ENCODE results near the gene SLC35D3. TPM values are rescaled to one million over a fixed set of nuclear protein-coding genes. Genes with fewer than 3 reads are reported as not detected.
"Not testable (repeated sequence)": the region's sequence is repeated elsewhere in the genome, so short reads cannot be mapped to it uniquely, and the experiment has no call there.

Gene SLC35D3
- 0.22 TPM for polyA plus RNA-seq (2013, experiment 1 of 4)
- polyA plus RNA-seq (2013, experiment 2 of 4): not detected
- polyA plus RNA-seq (2013, experiment 3 of 4): not detected
- polyA plus RNA-seq (2013, experiment 4 of 4): 0.08 TPM

GRCh38 chr6:136921936-136922684 lies at the start of gene SLC35D3:
Gene SLC35D3 (plus strand): TSS chr6:136922301. CDS start chr6:136922429, 128 bp downstream.
- no peaks in the 10 kb centered on the region for H3K9me3 ChIP-seq (ENCODE audit: control insufficient read depth, low read length)
- peaks cover 59% of the 10 kb centered on the region for H3K27me3 ChIP-seq (ENCODE audit: control insufficient read depth, insufficient read depth, low read length, poor library complexity, severe bottlenecking)
- WGBS, 2 experiments: 1% methylated on average over 86 of the region's 86 CpGs
- no peaks in the 10 kb centered on the region for H3K36me3 ChIP-seq (ENCODE audit: control insufficient read depth, insufficient read depth, low read length)
- H3K4me1 ChIP-seq (ENCODE audit: control insufficient read depth, insufficient read depth, low read length): no peaks in the 10 kb centered on the region
- no peak within 1 kb of the TSS for H3K27ac ChIP-seq (ENCODE audit: insufficient read depth, low read depth, low read length, poor library complexity, severe bottlenecking)
- peak within 1 kb of the TSS; percentile 45 for H3K4me3 ChIP-seq (ENCODE audit: insufficient read depth, low read depth, low read length)

GRCh38 chr6:136873748-136874147 lies 48.4 kb upstream of the SLC35D3 start:
- Histone ChIP-seq H3K4me1 (ENCODE audit: control insufficient read depth, insufficient read depth, low read length) (no peaks in the 10 kb centered on the region), H3K9me3 (ENCODE audit: control insufficient read depth, low read length) (peaks cover 3% of the 10 kb centered on the region), H3K4me3 (ENCODE audit: insufficient read depth, low read depth, low read length) (no peak overlapping the region), H3K36me3 (ENCODE audit: control insufficient read depth, insufficient read depth, low read length) (peaks cover 9% of the 10 kb centered on the region), H3K27me3 (ENCODE audit: control insufficient read depth, insufficient read depth, low read length, poor library complexity, severe bottlenecking) (no peaks in the 10 kb centered on the region), H3K27ac (ENCODE audit: insufficient read depth, low read depth, low read length, poor library complexity, severe bottlenecking) (no peak overlapping the region)
- 88 to 93% methylated on average over 2 to 3 of the region's 3 CpGs for WGBS, 2 experiments

GRCh38 chr6:136876469-136876868 lies 45.6 kb upstream of the SLC35D3 start:
- H3K36me3 ChIP-seq (ENCODE audit: control insufficient read depth, insufficient read depth, low read length); H3K4me3 ChIP-seq (ENCODE audit: insufficient read depth, low read depth, low read length); H3K9me3 ChIP-seq (ENCODE audit: control insufficient read depth, low read length); H3K27ac ChIP-seq (ENCODE audit: insufficient read depth, low read depth, low read length, poor library complexity, severe bottlenecking); H3K4me1 ChIP-seq (ENCODE audit: control insufficient read depth, insufficient read depth, low read length); H3K27me3 ChIP-seq (ENCODE audit: control insufficient read depth, insufficient read depth, low read length, poor library complexity, severe bottlenecking): not testable (repeated sequence)
- 85 to 97% methylated on average over 4 of the region's 4 CpGs for WGBS, 2 experiments

- Histone ChIP-seq H3K36me3 (ENCODE audit: control insufficient read depth, insufficient read depth, low read length) (no peaks in the 10 kb centered on the region), H3K9me3 (ENCODE audit: control insufficient read depth, low read length) (no peaks in the 10 kb centered on the region), H3K4me3 (ENCODE audit: insufficient read depth, low read depth, low read length) (no peak overlapping the region), H3K4me1 (ENCODE audit: control insufficient read depth, insufficient read depth, low read length) (no peaks in the 10 kb centered on the region), H3K27me3 (ENCODE audit: control insufficient read depth, insufficient read depth, low read length, poor library complexity, severe bottlenecking) (no peaks in the 10 kb centered on the region), H3K27ac (ENCODE audit: insufficient read depth, low read depth, low read length, poor library complexity, severe bottlenecking) (no peak overlapping the region)
- WGBS, 2 experiments: 60 to 81% methylated on average over 2 to 4 of the region's 4 CpGs
These were observed 41.2 kb upstream of the SLC35D3 start for GRCh38 chr6:136880748-136881460.

- Histone ChIP-seq H3K27ac (ENCODE audit: insufficient read depth, low read depth, low read length, poor library complexity, severe bottlenecking) (no peak overlapping the region), H3K9me3 (ENCODE audit: control insufficient read depth, low read length) (no peaks in the 10 kb centered on the region), H3K4me3 (ENCODE audit: insufficient read depth, low read depth, low read length) (no peak overlapping the region), H3K27me3 (ENCODE audit: control insufficient read depth, insufficient read depth, low read length, poor library complexity, severe bottlenecking) (no peaks in the 10 kb centered on the region), H3K4me1 (ENCODE audit: control insufficient read depth, insufficient read depth, low read length) (no peaks in the 10 kb centered on the region), H3K36me3 (ENCODE audit: control insufficient read depth, insufficient read depth, low read length) (no peaks in the 10 kb centered on the region)
- 88 to 100% methylated on average over 3 of the region's 3 CpGs for WGBS, 2 experiments
These were observed 36.0 kb upstream of the SLC35D3 start for GRCh38 chr6:136886091-136886490.

GRCh38 chr6:136887953-136888352 lies 34.1 kb upstream of the SLC35D3 start:
- WGBS, 2 experiments: 100% methylated on average over 1 of the region's 1 CpG; no CpG with 5 or more reads in 1 of the 2 experiments

GRCh38 chr6:136889271-136890193 lies 32.6 kb upstream of the SLC35D3 start:
- no peaks in the 10 kb centered on the region for H3K27me3 ChIP-seq (ENCODE audit: control insufficient read depth, insufficient read depth, low read length, poor library complexity, severe bottlenecking)
- WGBS, 2 experiments: 95 to 99% methylated on average over 3 to 6 of the region's 6 CpGs
- no peaks in the 10 kb centered on the region for H3K4me1 ChIP-seq (ENCODE audit: control insufficient read depth, insufficient read depth, low read length)
- no peak overlapping the region for H3K27ac ChIP-seq (ENCODE audit: insufficient read depth, low read depth, low read length, poor library complexity, severe bottlenecking)
- no peaks in the 10 kb centered on the region for H3K9me3 ChIP-seq (ENCODE audit: control insufficient read depth, low read length)
- no peaks in the 10 kb centered on the region for H3K36me3 ChIP-seq (ENCODE audit: control insufficient read depth, insufficient read depth, low read length)
- H3K4me3 ChIP-seq (ENCODE audit: insufficient read depth, low read depth, low read length): no peak overlapping the region

More at GRCh38 chr6:136887953-136888352, 34.1 kb upstream of the SLC35D3 start:
- no peaks in the 10 kb centered on the region for H3K4me1 ChIP-seq (ENCODE audit: control insufficient read depth, insufficient read depth, low read length)
- no peak overlapping the region for H3K27ac ChIP-seq (ENCODE audit: insufficient read depth, low read depth, low read length, poor library complexity, severe bottlenecking)
- H3K4me3 ChIP-seq (ENCODE audit: insufficient read depth, low read depth, low read length): no peak overlapping the region
- no peaks in the 10 kb centered on the region for H3K36me3 ChIP-seq (ENCODE audit: control insufficient read depth, insufficient read depth, low read length)
- H3K9me3 ChIP-seq (ENCODE audit: control insufficient read depth, low read length): no peaks in the 10 kb centered on the region
- H3K27me3 ChIP-seq (ENCODE audit: control insufficient read depth, insufficient read depth, low read length, poor library complexity, severe bottlenecking): no peaks in the 10 kb centered on the region

- Histone ChIP-seq H3K36me3 (ENCODE audit: control insufficient read depth, insufficient read depth, low read length) (no peaks in the 10 kb centered on the region), H3K27me3 (ENCODE audit: control insufficient read depth, insufficient read depth, low read length, poor library complexity, severe bottlenecking) (no peaks in the 10 kb centered on the region), H3K9me3 (ENCODE audit: control insufficient read depth, low read length) (no peaks in the 10 kb centered on the region), H3K27ac (ENCODE audit: insufficient read depth, low read depth, low read length, poor library complexity, severe bottlenecking) (no peak overlapping the region), H3K4me3 (ENCODE audit: insufficient read depth, low read depth, low read length) (no peak overlapping the region), H3K4me1 (ENCODE audit: control insufficient read depth, insufficient read depth, low read length) (no peaks in the 10 kb centered on the region)
- 95 to 100% methylated on average over 2 to 3 of the region's 4 CpGs for WGBS, 2 experiments
These were observed 31.8 kb upstream of the SLC35D3 start for GRCh38 chr6:136890194-136890839.

- Histone ChIP-seq H3K4me3 (ENCODE audit: insufficient read depth, low read depth, low read length) (no peak overlapping the region), H3K27me3 (ENCODE audit: control insufficient read depth, insufficient read depth, low read length, poor library complexity, severe bottlenecking) (no peaks in the 10 kb centered on the region), H3K27ac (ENCODE audit: insufficient read depth, low read depth, low read length, poor library complexity, severe bottlenecking) (no peak overlapping the region), H3K4me1 (ENCODE audit: control insufficient read depth, insufficient read depth, low read length) (no peaks in the 10 kb centered on the region), H3K9me3 (ENCODE audit: control insufficient read depth, low read length) (no peaks in the 10 kb centered on the region), H3K36me3 (ENCODE audit: control insufficient read depth, insufficient read depth, low read length) (no peaks in the 10 kb centered on the region)
- WGBS, 2 experiments: 95 to 98% methylated on average over 3 of the region's 3 CpGs
These were observed 31.1 kb upstream of the SLC35D3 start for GRCh38 chr6:136890986-136891385.

Data from ectodermal cell (in vitro differentiated cells).